Tibial nerve (tissue), 4 donors: ENCODE results near the gene TM9SF3. TPM values are rescaled to one million over a fixed set of nuclear protein-coding genes. Genes with fewer than 3 reads are reported as not detected.
A peak's percentile ranks its signal among the peaks of the same experiment; 100 is the strongest.

Experiments
- DNase-seq, 2 donors: peaks; one replicate each; pipeline ENCODE4 v3.0.0-alpha.2; 2019; ENCODE audit warnings: low spot score in 2 of 2
- H3K27ac ChIP-seq, 4 donors: fragments of 200-600 bp; sonication (generic) in 3 of 4; one replicate each; pipeline ENCODE4 v1.5.1; 2017 to 2019; ENCODE audit warnings: mild to moderate bottlenecking in 1 of 4
- H3K27me3 ChIP-seq, 2 donors: fragments of 200-600 bp; sonication (generic) in 1 of 2; one replicate each; pipeline versions ENCODE4 v1.5.1 to v1.6.0; 2017 to 2019
- H3K36me3 ChIP-seq, 3 donors: fragments of 200-600 bp; sonication (generic); one replicate each; pipeline ENCODE4 v1.5.1; 2018 to 2019
- H3K4me1 ChIP-seq, 4 donors: fragments of 200-600 bp; sonication (generic) in 3 of 4; one replicate each; pipeline ENCODE4 v1.5.1; 2017 to 2019
- H3K4me3 ChIP-seq, 4 donors: fragments of 200-600 bp; sonication (generic) in 3 of 4; one replicate each; pipeline ENCODE4 v1.5.1; 2017 to 2019; ENCODE audit warnings: mild to moderate bottlenecking in 1 of 4, moderate library complexity in 1 of 4
- H3K9me3 ChIP-seq, 4 donors: fragments of 200-600 bp; sonication (generic) in 3 of 4; one replicate each; pipeline ENCODE4 v1.5.1; 2017 to 2019
- CTCF ChIP-seq, 5 experiments: fragments of 200-600 bp in 3 of 5; fragments of 450-650 bp in 2 of 5; sonication (generic) in 3 of 5; IDR thresholded peaks; one replicate each; pipeline ENCODE4 v1.5.1; 2016 to 2019; ENCODE audit warnings: antibody characterized with exemption in 5 of 5, mild to moderate bottlenecking in 3 of 5, moderate library complexity in 2 of 5
- EP300 ChIP-seq, 2 donors: sonication (generic); formaldehyde crosslinking; IDR thresholded peaks; one replicate each; pipeline ENCODE4 v1.6.1; 2017; ENCODE audit warnings: antibody characterized with exemption in 2 of 2, mild to moderate bottlenecking in 1 of 2
- POLR2A ChIP-seq, 2 donors: fragments of 450-650 bp; IDR thresholded peaks; one replicate each; pipeline ENCODE4 v1.6.1; 2017; ENCODE audit warnings: antibody characterized with exemption in 2 of 2, mild to moderate bottlenecking in 2 of 2, moderate library complexity in 2 of 2
- WGBS, 2 donors: methylation state at CpG; one replicate each; pipeline ENCODE4 v1.1.5; 2018; 5-methylcytosine and 5-hydroxymethylcytosine counted together
- total RNA-seq, 4 donors: library from RNA; depleted of rRNA; stranded (reverse); fragments of >200 nt; gene quantifications; one replicate each; pipeline ENCODE4 v1.1.0, GENCODE V29; 2016

TM9SF3 gene
- total RNA-seq, 4 donors from 2014 or later, result 79.5 to 98.8 (median 90.2) TPM

GRCh38 chr10:96585736-96586418, 935 bp downstream of the TM9SF3 start:
- no peaks in the 10 kb centered on the region for H3K27me3 ChIP-seq
- no peaks in the 10 kb centered on the region for H3K36me3 ChIP-seq
- H3K9me3 ChIP-seq, result no peaks in the 10 kb centered on the region
- H3K4me1 ChIP-seq, result peaks cover 0 to 65% (median 25%) of the 10 kb centered on the region in 4 donors
- peak overlapping the region; percentile 79 to 91 (median 87) for H3K4me3 ChIP-seq
- TF ChIP-seq CTCF (IDR thresholded peaks at IDR 0.05) (no peak), EP300 (IDR thresholded peaks at IDR 0.05) (peak in 1 of 2 donors; percentile 12), POLR2A (IDR thresholded peaks at IDR 0.05) (no peak)
- 3% methylated on average over 15 to 20 of the region's 20 CpGs for WGBS, 2 donors
- peak overlapping the region; percentile 93 to 99 (median 94) for H3K27ac ChIP-seq
- DNase-seq, result no peak

GRCh38 chr10:96584474-96584873, 2.3 kb downstream of the TM9SF3 start:
- TF ChIP-seq POLR2A (IDR thresholded peaks at IDR 0.05) (no peak), CTCF (IDR thresholded peaks at IDR 0.05) (no peak), EP300 (IDR thresholded peaks at IDR 0.05) (no peak)
- no peaks in the 10 kb centered on the region for H3K9me3 ChIP-seq
- peaks cover 0 to 77% (median 27%) of the 10 kb centered on the region in 4 donors for H3K4me1 ChIP-seq
- no peak overlapping the region for H3K27ac ChIP-seq
- H3K27me3 ChIP-seq, result no peaks in the 10 kb centered on the region
- no peak overlapping the region for H3K4me3 ChIP-seq
- no peaks in the 10 kb centered on the region for H3K36me3 ChIP-seq
- DNase-seq, result no peak
- 84 to 87% methylated on average over 9 of the region's 9 CpGs for WGBS, 2 donors

GRCh38 chr10:96584035-96584434, 2.8 kb downstream of the TM9SF3 start:
- Histone ChIP-seq H3K9me3 (no peaks in the 10 kb centered on the region), H3K27me3 (no peaks in the 10 kb centered on the region), H3K4me3 (no peak overlapping the region), H3K4me1 (peaks cover 0 to 80% (median 27%) of the 10 kb centered on the region in 4 donors), H3K36me3 (no peaks in the 10 kb centered on the region), H3K27ac (no peak overlapping the region)
- DNase-seq, result no peak
- 68 to 69% methylated on average over 1 of the region's 1 CpG for WGBS, 2 donors
- TF ChIP-seq CTCF (IDR thresholded peaks at IDR 0.05) (no peak), EP300 (IDR thresholded peaks at IDR 0.05) (no peak), POLR2A (IDR thresholded peaks at IDR 0.05) (no peak)

GRCh38 chr10:96579133-96579532, 7.7 kb downstream of the TM9SF3 start:
- Histone ChIP-seq H3K9me3 (no peaks in the 10 kb centered on the region), H3K36me3 (peaks cover 0 to 8% (median 0%) of the 10 kb centered on the region in 3 donors), H3K27ac (no peak overlapping the region), H3K4me1 (peaks cover 0 to 78% (median 17%) of the 10 kb centered on the region in 4 donors), H3K4me3 (no peak overlapping the region), H3K27me3 (no peaks in the 10 kb centered on the region)
- 66 to 76% methylated on average over 2 of the region's 2 CpGs for WGBS, 2 donors
- TF ChIP-seq EP300 (IDR thresholded peaks at IDR 0.05) (no peak), POLR2A (IDR thresholded peaks at IDR 0.05) (no peak), CTCF (IDR thresholded peaks at IDR 0.05) (no peak)
- no peak for DNase-seq

- 87 to 95% methylated on average over 5 of the region's 5 CpGs for WGBS, 2 donors
- no peak for TF ChIP-seq EP300 (IDR thresholded peaks at IDR 0.05)
- no peak for TF ChIP-seq CTCF (IDR thresholded peaks at IDR 0.05)
- no peak for TF ChIP-seq POLR2A (IDR thresholded peaks at IDR 0.05)
- Histone ChIP-seq H3K36me3 (peaks cover 0 to 8% (median 0%) of the 10 kb centered on the region in 3 donors), H3K4me1 (peaks cover 0 to 73% (median 16%) of the 10 kb centered on the region in 4 donors), H3K4me3 (no peak overlapping the region), H3K27me3 (no peaks in the 10 kb centered on the region), H3K27ac (no peak overlapping the region), H3K9me3 (no peaks in the 10 kb centered on the region)
- DNase-seq, result no peak
Observed at GRCh38 chr10:96578633-96579032, 8.2 kb downstream of the TM9SF3 start.
